Esophagus squamous epithelium (tissue), 5 donors: ENCODE results near the gene ZNF143. TPM values are rescaled to one million over a fixed set of nuclear protein-coding genes. Genes with fewer than 3 reads are reported as not detected.
"Not testable (repeated sequence)": the region's sequence is repeated elsewhere in the genome, so short reads cannot be mapped to it uniquely, and the experiment has no call there.

ENCODE experiments used
- DNase-seq: peaks from one replicate; lab custom pipeline; 2025; lab: John Stamatoyannopoulos, UW
- H3K27ac ChIP-seq, 4 donors: fragments of 200-600 bp; sonication (generic); one replicate each; pipeline ENCODE4 v1.5.1; 2016 to 2019; ENCODE audit warnings: mild to moderate bottlenecking in 1 of 4
- H3K27me3 ChIP-seq, 4 donors: fragments of 200-600 bp; sonication (generic); 1 replicate in 3 of 4; 2 replicates in 1 of 4; pipeline versions ENCODE4 v1.5.1 to v1.6.0; 2017 to 2021; ENCODE audit warnings: antibody characterized with exemption in 1 of 4
- H3K36me3 ChIP-seq, 3 donors: fragments of 200-600 bp; sonication (generic); one replicate each; pipeline ENCODE4 v1.5.1; 2016 to 2019
- H3K4me1 ChIP-seq, 3 donors: fragments of 200-600 bp; sonication (generic); one replicate each; pipeline ENCODE4 v1.5.1; 2017 to 2019
- H3K4me3 ChIP-seq, 4 donors: fragments of 200-600 bp; sonication (generic); 1 replicate in 3 of 4; 2 replicates in 1 of 4; pipeline ENCODE4 v1.5.1; 2016 to 2019; ENCODE audit warnings: mild to moderate bottlenecking in 2 of 4, moderate library complexity in 1 of 4
- H3K9me3 ChIP-seq, 3 donors: fragments of 200-600 bp; sonication (generic); one replicate each; pipeline ENCODE4 v1.5.1; 2016 to 2019
- POLR2A ChIP-seq, 4 donors: fragments of 450-650 bp; IDR thresholded peaks; one replicate each; pipeline ENCODE4 v1.6.1; 2017; ENCODE audit warnings: antibody characterized with exemption in 4 of 4, mild to moderate bottlenecking in 4 of 4, moderate library complexity in 3 of 4
- WGBS, 2 donors: methylation state at CpG; one replicate each; pipeline ENCODE4 v1.1.5; 2018; 5-methylcytosine and 5-hydroxymethylcytosine counted together
- intact Hi-C: fragments of 100-400 bp; cut with DNase I; formaldehyde crosslinking; loops from one replicate; pipeline ENCODE4 v1.15.0; 2022
- total RNA-seq, 4 donors: library from RNA; depleted of rRNA; stranded (reverse); fragments of >200 nt; gene quantifications; one replicate each; pipeline ENCODE4 v1.1.0, GENCODE V29; 2016
- TF ChIP-seq, protein P1 (sequence below), 6 experiments: fragments of 450-650 bp in 4 of 6; fragments of 200-600 bp in 2 of 6; sonication (generic) in 2 of 6; IDR thresholded peaks; one replicate each; pipeline ENCODE4 v1.5.1; 2016 to 2019; ENCODE audit warnings: antibody characterized with exemption in 6 of 6, mild to moderate bottlenecking in 4 of 6, moderate library complexity in 4 of 6
- donor health status: DM: yes; HTN: yes; CAD: no.

Gene ZNF143
- total RNA-seq, 4 donors from 2014 or later, result 9.7 to 26.1 (median 16.6) TPM

DNA sequence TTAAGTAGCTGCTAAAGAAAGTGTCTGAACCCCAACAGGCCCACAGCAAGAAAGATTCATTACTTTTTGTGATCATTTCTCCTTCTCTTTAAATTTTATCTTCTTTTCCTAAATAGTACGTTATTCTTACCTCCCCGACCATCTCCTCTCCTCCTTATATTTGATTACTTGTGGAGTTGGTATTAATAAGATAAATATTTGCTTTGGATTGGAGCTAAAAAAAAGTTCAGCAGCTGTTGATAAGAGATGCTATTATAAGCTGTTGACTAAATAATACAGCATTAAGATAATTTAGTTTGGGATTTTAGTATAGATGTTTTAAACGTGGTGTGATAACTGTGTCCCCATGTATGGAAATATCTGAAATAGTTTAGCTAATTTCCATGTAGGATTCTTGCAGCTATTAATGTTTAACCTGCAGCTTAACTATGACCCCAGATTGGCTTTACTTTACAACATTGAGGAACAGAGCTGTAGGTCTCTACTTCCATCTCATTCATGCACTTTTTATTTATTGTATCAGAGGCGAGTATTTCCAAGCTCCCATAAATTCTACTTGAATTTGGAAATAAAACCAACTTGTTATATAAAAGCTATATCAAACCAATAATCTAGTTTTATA lies 37.8 kb downstream of the ZNF143 start:
- peaks cover 0 to 98% (median 18%) of the 10 kb centered on the region in 3 donors for H3K36me3 ChIP-seq
- 79 to 83% methylated on average over 4 of the region's 4 CpGs for WGBS, 2 donors
- DNase-seq, result no peak
- no peaks in the 10 kb centered on the region for H3K4me1 ChIP-seq
- H3K9me3 ChIP-seq, result no peaks in the 10 kb centered on the region
- no peak overlapping the region for H3K27ac ChIP-seq
- intact Hi-C loops, result no loop called here
- TF ChIP-seq POLR2A (IDR thresholded peaks at IDR 0.05), result no peak
- TF ChIP-seq, protein P1, sequence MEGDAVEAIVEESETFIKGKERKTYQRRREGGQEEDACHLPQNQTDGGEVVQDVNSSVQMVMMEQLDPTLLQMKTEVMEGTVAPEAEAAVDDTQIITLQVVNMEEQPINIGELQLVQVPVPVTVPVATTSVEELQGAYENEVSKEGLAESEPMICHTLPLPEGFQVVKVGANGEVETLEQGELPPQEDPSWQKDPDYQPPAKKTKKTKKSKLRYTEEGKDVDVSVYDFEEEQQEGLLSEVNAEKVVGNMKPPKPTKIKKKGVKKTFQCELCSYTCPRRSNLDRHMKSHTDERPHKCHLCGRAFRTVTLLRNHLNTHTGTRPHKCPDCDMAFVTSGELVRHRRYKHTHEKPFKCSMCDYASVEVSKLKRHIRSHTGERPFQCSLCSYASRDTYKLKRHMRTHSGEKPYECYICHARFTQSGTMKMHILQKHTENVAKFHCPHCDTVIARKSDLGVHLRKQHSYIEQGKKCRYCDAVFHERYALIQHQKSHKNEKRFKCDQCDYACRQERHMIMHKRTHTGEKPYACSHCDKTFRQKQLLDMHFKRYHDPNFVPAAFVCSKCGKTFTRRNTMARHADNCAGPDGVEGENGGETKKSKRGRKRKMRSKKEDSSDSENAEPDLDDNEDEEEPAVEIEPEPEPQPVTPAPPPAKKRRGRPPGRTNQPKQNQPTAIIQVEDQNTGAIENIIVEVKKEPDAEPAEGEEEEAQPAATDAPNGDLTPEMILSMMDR (IDR thresholded peaks at IDR 0.05), result no peak
- no peak overlapping the region for H3K4me3 ChIP-seq
- H3K27me3 ChIP-seq, result no peaks in the 10 kb centered on the region

DNA sequence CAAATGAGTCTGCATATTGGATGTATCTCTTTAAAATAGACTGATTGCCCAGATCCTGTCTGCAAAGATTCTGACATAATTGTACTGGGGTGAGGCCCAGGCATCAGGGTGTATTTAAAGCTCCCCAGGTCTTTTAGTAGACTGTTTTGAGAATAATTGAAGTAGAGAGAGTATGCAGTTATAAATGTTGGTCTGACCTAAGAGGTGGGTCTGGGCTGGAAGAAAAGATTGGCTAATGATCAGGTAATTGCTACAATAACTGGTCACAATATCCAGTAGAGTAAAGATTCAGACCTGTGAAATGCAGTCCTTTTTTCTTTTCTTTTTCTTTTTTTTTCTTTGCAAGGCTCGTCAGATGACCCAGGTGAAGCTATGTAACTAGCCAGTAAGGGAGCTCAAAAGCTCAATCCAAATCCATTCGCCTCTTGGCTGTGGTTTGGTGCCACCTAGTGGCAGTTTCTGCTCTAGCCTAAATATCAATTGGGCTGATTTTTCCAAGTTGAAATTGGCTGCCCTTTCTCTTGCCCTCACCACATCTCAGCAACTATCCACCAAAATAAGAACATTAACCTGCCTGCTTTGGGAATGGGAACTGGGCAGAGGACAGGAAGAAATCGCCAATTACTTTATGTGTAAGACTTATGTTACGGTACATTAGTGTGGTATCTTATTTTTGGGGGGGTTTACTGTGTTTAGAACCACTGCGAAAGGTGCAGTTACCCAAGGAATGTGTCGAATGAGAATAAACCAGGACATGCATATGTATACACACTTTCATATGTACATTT lies 45.9 kb downstream of the ZNF143 start:
- Histone ChIP-seq H3K4me3 (no peak overlapping the region), H3K4me1 (peaks cover 0 to 11% (median 0%) of the 10 kb centered on the region in 3 donors), H3K27me3 (no peaks in the 10 kb centered on the region), H3K9me3 (no peaks in the 10 kb centered on the region), H3K36me3 (peaks cover 0 to 58% (median 0%) of the 10 kb centered on the region in 3 donors), H3K27ac (peak overlapping the region in 1 of 4 donors; percentile 37)
- TF ChIP-seq POLR2A (IDR thresholded peaks at IDR 0.05), result no peak
- TF ChIP-seq, protein P1 (IDR thresholded peaks at IDR 0.05), result peak; percentile 84 to 95 (median 90)
- DNase-seq, result no peak
- 42 to 43% methylated on average over 6 of the region's 6 CpGs for WGBS, 2 donors
- intact Hi-C loops, result no loop called here

- WGBS, 2 donors, result 89 to 90% methylated on average over 1 of the region's 1 CpG
- no peak overlapping the region for H3K4me3 ChIP-seq
- H3K4me1 ChIP-seq, result peaks cover 0 to 11% (median 0%) of the 10 kb centered on the region in 3 donors
- no peak for TF ChIP-seq POLR2A (IDR thresholded peaks at IDR 0.05)
- TF ChIP-seq, protein P1 (IDR thresholded peaks at IDR 0.05), result no peak
- no peaks in the 10 kb centered on the region for H3K27me3 ChIP-seq
- peak overlapping the region in 1 of 4 donors; percentile 36 for H3K27ac ChIP-seq
- H3K36me3 ChIP-seq, result peaks cover 0 to 60% (median under 1%) of the 10 kb centered on the region in 3 donors
- no peaks in the 10 kb centered on the region for H3K9me3 ChIP-seq
- intact Hi-C loops, result no loop called here
- DNase-seq, result no peak
Measured at GRCh38 chr11:9507277-9507580, 46.4 kb downstream of the ZNF143 start.

DNA sequence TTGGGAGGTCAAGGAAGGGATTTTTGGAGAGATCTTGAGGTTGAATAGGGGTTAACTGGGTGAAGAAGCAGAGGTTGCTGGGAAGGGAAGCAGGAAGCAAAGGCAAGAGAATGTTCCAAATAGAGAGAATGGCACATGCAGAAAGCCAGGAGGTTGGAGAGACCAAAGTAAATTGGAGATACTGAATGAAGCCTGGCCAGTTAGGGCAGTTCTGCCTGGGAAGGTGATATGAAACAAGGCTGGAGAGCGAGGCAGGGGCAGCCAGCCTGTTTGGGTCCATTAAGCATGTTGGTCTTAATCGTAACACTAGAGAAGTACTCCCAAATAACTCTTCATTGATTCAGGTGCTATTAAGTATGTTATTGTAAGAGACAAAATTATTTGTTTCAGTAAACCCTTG lies 48.2 kb downstream of the ZNF143 start:
- TF ChIP-seq POLR2A (IDR thresholded peaks at IDR 0.05), result no peak
- TF ChIP-seq, protein P1 (IDR thresholded peaks at IDR 0.05), result no peak
- DNase-seq, result no peak
- intact Hi-C loops, result no loop called here
- Histone ChIP-seq H3K4me3 (no peak overlapping the region), H3K27ac (no peak overlapping the region), H3K9me3 (no peaks in the 10 kb centered on the region), H3K27me3 (no peaks in the 10 kb centered on the region), H3K36me3 (peaks cover 12 to 63% (median 14%) of the 10 kb centered on the region in 3 donors), H3K4me1 (peaks cover 0 to 11% (median 0%) of the 10 kb centered on the region in 3 donors)
- 97 to 98% methylated on average over 2 of the region's 2 CpGs for WGBS, 2 donors

GRCh38 chr11:9512370-9513019 lies 51.7 kb downstream of the ZNF143 start:
- no peaks in the 10 kb centered on the region for H3K27me3 ChIP-seq
- H3K9me3 ChIP-seq, result no peaks in the 10 kb centered on the region
- TF ChIP-seq POLR2A (IDR thresholded peaks at IDR 0.05), result no peak
- TF ChIP-seq, protein P1 (IDR thresholded peaks at IDR 0.05), result no peak
- H3K27ac ChIP-seq, result no peak overlapping the region
- peaks cover 14 to 92% (median 19%) of the 10 kb centered on the region in 3 donors for H3K36me3 ChIP-seq
- no peak overlapping the region for H3K4me3 ChIP-seq
- H3K4me1 ChIP-seq, result no peaks in the 10 kb centered on the region
- intact Hi-C loops, result no loop called here
- WGBS, 2 donors, result 92 to 93% methylated on average over 5 of the region's 5 CpGs
- no peak for DNase-seq

- H3K4me1 ChIP-seq, H3K4me3 ChIP-seq, DNase-seq, H3K27me3 ChIP-seq, H3K27ac ChIP-seq, H3K9me3 ChIP-seq, intact Hi-C loops: not testable (repeated sequence)
- peaks cover 14 to 95% (median 19%) of the 10 kb centered on the region in 3 donors for H3K36me3 ChIP-seq
- WGBS, 2 donors, result 78 to 94% methylated on average over 1 of the region's 1 CpG
Measured at GRCh38 chr11:9514576-9514975, 53.8 kb downstream of the ZNF143 start.
